GM18868 (cell line): ENCODE results near the gene PRDM8.
"Not testable (repeated sequence)": the region's sequence is repeated elsewhere in the genome, so short reads cannot be mapped to it uniquely, and the experiment has no call there.

Source experiments
- ATAC-seq: cut with Tn5 transposase; IDR thresholded peaks from one replicate; pipeline ENCODE4 v1.9.1; 2021; ENCODE audit warnings: mild to moderate bottlenecking, moderate library complexity; ENCODE audit not compliant: unreplicated experiment

The PRDM8 gene

GRCh38 chr4:80225595-80225994 is 28.3 kb downstream of the PRDM8 start:
- no peak for ATAC-seq

DNA sequence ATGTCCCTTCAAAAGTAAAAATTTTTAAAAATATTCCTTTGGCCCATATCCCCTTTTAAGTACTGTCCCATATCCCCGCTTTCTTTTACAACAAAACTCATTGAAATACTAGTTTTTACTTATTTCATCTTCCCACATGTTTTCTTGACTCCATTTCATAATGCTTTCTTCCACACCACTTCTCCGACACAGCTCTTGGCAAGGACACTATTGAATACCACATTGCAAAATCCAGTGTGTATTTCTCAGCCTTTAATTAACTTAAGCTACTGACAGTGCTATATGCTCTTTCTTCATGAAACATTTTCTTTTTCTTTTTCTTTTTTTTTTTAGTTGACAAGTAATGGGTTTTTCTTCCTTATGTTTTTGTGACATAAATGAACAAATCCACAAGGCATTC is 28.8 kb downstream of the PRDM8 start:
- no peak for ATAC-seq

DNA sequence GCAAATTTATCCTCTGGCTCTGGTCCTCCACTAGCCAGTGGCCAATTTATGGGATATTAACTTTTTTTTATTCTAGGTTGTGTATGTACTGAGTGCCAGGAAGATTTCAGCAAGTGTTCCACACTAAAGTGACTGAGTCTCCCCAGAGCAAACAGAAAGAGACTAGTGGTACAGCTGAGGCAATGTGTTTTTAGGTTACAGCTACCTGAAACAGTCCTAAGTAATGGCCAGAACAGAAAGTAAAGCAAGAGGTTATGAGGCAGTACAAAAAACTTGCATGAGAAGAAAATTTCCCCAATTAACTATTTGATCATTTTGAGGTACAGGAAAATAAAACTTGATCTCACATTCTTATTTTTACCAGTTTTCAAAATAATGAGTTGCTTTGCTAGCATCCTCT is 31.2 kb downstream of the PRDM8 start:
- ATAC-seq: peak; percentile 33

GRCh38 chr4:80229128-80229527 is 31.8 kb downstream of the PRDM8 start:
- peak; percentile 29 for ATAC-seq

GRCh38 chr4:80229590-80229989 is 32.3 kb downstream of the PRDM8 start:
- peak; percentile 90 for ATAC-seq

DNA sequence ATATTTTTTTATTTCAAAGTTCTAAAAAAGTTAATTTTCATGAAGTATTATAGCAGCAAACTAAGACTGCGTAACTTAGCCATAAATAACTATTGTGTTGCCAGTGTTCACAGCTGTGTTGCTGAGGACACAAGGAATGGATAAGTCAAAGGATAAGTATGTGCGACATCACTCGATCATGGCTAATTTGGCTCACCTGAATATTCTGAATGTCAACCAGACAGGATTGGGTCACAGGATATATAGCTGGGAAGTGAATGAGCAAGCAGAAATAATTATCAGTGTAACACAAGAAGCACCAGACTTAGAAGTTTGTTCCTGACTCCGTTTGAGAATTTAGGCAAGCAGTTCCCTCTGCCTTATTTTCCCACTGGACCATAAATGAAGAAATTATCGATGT is 33.9 kb downstream of the PRDM8 start:
- ATAC-seq: no peak

- no peak for ATAC-seq
These were observed 35.5 kb downstream of the PRDM8 start for GRCh38 chr4:80232707-80233370.

- ATAC-seq: no peak
These were observed 36.1 kb downstream of the PRDM8 start for GRCh38 chr4:80233390-80233789.

DNA sequence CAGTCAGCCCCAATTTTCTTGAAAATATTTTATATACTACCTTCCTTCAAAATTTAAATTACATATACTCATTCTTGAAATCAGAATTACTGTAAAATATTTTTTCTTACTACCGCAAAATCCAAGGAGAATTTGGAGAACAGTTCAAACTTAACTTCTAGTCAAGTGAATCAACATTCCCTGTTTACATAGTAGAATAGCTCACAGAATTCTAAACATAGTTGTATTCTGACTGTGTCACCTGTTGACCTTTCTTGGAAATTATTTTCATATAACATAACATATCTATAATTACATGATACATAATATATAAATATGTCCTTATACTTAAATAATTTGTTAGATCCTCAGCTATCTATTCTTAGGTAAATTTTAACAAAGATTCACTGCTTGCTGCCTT is 38.1 kb downstream of the PRDM8 start:
- ATAC-seq: no peak

- ATAC-seq: no peak
These were observed 40.7 kb downstream of the PRDM8 start for GRCh38 chr4:80237992-80238391.

GRCh38 chr4:80239480-80240150 is 42.3 kb downstream of the PRDM8 start:
- ATAC-seq: no peak

DNA sequence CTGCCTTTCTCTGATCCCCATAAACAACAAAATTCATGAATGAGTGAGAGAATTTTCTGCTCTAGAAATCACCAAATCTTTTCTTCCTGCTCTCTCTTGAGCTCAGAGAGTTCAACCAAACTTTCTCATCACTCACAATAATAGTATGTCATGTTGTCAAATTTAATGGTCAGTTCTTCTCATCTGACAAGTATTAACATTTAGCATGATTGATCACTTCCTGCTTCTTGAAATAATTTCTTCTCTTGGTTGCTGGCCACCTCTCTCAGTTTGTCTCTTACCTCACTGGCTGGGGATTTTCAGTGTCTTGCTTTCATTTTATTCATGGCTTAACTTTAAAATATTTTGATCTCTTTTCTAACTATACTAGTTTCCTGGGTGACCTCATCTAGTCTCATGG is 43.7 kb downstream of the PRDM8 start:
- no peak for ATAC-seq

- no peak for ATAC-seq
These were observed 46.1 kb downstream of the PRDM8 start for GRCh38 chr4:80243274-80244018.

DNA sequence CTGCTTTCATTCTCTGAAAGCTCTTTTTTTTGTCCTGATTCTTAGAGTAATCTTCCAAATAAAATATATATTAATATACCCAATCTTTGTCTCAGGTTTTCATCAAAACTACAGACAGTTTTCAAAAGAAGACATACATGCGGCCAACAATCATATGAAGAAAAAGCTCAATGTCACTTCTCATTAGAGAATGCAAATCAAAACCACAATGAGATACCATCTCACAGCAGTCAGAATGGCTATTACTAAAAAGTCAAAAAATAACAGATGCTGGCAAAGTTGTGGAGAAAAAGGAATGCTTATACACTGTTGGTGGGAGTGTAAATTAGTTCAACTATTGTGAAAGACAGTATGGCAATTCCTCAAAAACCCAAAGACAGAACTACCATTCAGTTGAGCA is 50.2 kb downstream of the PRDM8 start:
- ATAC-seq: not testable (repeated sequence)

GRCh38 chr4:80249144-80249543 is 51.8 kb downstream of the PRDM8 start:
- ATAC-seq: no peak

GRCh38 chr4:80252427-80252826 is 55.1 kb downstream of the PRDM8 start:
- ATAC-seq: no peak

DNA sequence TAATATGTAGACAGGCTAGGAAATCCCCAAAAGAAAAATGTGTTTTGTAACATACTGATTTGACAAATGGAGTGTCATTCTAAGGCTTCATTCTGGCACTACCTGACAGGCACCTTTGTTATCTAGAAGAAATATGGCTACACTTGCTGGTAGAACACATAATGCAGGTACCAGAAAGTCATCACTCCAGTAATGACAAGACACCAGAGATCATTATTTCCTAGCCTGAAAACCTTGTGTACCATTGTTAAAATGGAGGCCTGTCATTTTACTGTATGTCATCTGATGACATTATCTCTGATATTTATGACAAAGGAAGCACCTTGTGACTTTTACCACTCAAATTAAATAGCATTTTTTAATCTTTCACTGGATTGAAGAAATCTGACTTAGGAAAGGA is 55.6 kb downstream of the PRDM8 start:
- ATAC-seq: no peak

DNA sequence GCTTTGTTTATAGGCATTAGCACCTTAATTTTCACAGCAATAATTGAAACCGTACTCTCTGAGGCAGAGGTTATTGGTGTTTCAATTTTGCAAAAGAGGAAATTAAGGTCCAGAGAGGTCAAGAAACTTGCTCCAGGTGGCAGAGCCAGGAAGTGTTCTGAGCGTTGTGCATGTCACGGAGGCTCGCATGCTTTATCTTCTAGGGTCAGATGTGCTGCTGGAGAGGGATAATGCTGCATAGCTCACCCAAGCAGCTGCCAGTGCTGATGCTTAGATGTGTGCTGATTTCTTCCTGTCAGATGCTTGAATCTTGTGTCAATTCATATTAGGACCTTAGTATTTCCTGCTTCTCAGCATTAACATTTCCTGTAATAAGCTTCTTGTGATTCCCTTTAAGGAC is 56.2 kb downstream of the PRDM8 start:
- ATAC-seq: peak; percentile 63
